ENCODE results near the gene HS6ST2. TPM values are rescaled to one million over a fixed set of nuclear protein-coding genes. Genes with fewer than 3 reads are reported as not detected.

Gene HS6ST2
- total and polyA plus RNA-seq, 10 of the 15 experiments (the other 5 are each of a cell fraction or from before 2014, with no cell fraction given) = not detected

- FAIRE-seq (no peak), DNase-seq (ENCODE audit: low read depth, low spot score) (no peak), ATAC-seq (no peak)
- ChIA-PET SMC1A (ENCODE audit: uncharacterized antibody, unreplicated experiment) (interaction anchor here (1.3 kb wide), 1 partner anchor 503 kb away, joined by 3 read pairs; no protein-coding TSS in a partner anchor), RAD21 (ENCODE audit: unreplicated experiment) (interaction anchor here (0.5 to 1.3 kb wide), 2 partner anchors 302 to 504 kb away, joined by 3 to 6 read pairs; no protein-coding TSS in a partner anchor), POLR2A (no interaction called here), CTCF (interaction anchor here (1.2 to 1.3 kb wide), 2 partner anchors 37 to 753 kb away, joined by 3 read pairs; no protein-coding TSS in a partner anchor)
- no peaks in the 10 kb centered on the region for H3K27me3 ChIP-seq (replicated peaks in 1 of 2; ENCODE audit: control insufficient read depth in 2 of 2, insufficient read depth in 2 of 2, low read length in 1 of 2)
- in situ Hi-C loops (cut with MboI) = loop anchor here (10.0 kb wide), 1 partner anchor 300 kb away; no protein-coding TSS in a partner anchor
- H3K79me2 ChIP-seq (ENCODE audit: control insufficient read depth, insufficient read depth, low read length) = no peaks in the 10 kb centered on the region
- TF ChIP-seq MXI1 (IDR thresholded peaks at IDR 0.05; ENCODE audit: low read depth, low read length) (no peak), NR2C2 (IDR thresholded peaks at IDR 0.05; ENCODE audit: borderline replicate concordance, control insufficient read depth, insufficient read length, low read depth) (no peak), RB1 (IDR thresholded peaks at IDR 0.05; ENCODE audit: borderline replicate concordance) (no peak), FOS (IDR thresholded peaks at IDR 0.05; ENCODE audit: borderline replicate concordance, extremely low read depth, insufficient read length) (no peak), ZBTB4 (CRISPR knock-in tag; IDR thresholded peaks at IDR 0.05) (no peak), HCFC1 (IDR thresholded peaks at IDR 0.05; ENCODE audit: low read length) (no peak), CREB1 (IDR thresholded peaks at IDR 0.05; ENCODE audit: low read depth) (no peak), EZH2 (IDR thresholded peaks at IDR 0.05; ENCODE audit: borderline replicate concordance, control insufficient read depth, low read depth, low read length) (no peak), MAX (IDR thresholded peaks at IDR 0.05; ENCODE audit: low read depth, low read length) (no peak), IRF4 (IDR thresholded peaks at IDR 0.05; ENCODE audit: low read depth, low read length) (no peak)
- TF ChIP-seq, protein P1, sequence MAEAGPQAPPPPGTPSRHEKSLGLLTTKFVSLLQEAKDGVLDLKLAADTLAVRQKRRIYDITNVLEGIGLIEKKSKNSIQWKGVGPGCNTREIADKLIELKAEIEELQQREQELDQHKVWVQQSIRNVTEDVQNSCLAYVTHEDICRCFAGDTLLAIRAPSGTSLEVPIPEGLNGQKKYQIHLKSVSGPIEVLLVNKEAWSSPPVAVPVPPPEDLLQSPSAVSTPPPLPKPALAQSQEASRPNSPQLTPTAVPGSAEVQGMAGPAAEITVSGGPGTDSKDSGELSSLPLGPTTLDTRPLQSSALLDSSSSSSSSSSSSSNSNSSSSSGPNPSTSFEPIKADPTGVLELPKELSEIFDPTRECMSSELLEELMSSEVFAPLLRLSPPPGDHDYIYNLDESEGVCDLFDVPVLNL (IDR thresholded peaks at IDR 0.05; ENCODE audit: low read depth, low read length) = no peak
- no peaks in the 10 kb centered on the region for H4K20me1 ChIP-seq (ENCODE audit: control insufficient read depth, insufficient read depth)
- intact Hi-C loops (cut with micrococcal nuclease; ENCODE audit: unreplicated experiment) = loop anchor here (5.0 kb wide), 1 partner anchor 303 kb away; no protein-coding TSS in a partner anchor
- WGBS (ENCODE audit: insufficient coverage, insufficient replicate concordance, low lambda C conversion rate, missing lambda C conversion rate) = 13% methylated on average over 3 of the region's 3 CpGs
- H3K9ac ChIP-seq (ENCODE audit: control insufficient read depth, insufficient read depth, low read length) = no peak overlapping the region
- no peaks in the 10 kb centered on the region for H3K4me1 ChIP-seq (ENCODE audit: control insufficient read depth, insufficient read depth, low read length)
- H3K9me3 ChIP-seq (replicated peaks; ENCODE audit: control insufficient read depth, insufficient read depth, low read length) = no peaks in the 10 kb centered on the region
- H3K4me3 ChIP-seq = no peak overlapping the region
- H3K4me2 ChIP-seq (ENCODE audit: control insufficient read depth, insufficient read depth) = no peak overlapping the region
- H3K36me3 ChIP-seq (ENCODE audit: control insufficient read depth in 2 of 2, insufficient read depth in 2 of 2, low read length in 1 of 2) = no peaks in the 10 kb centered on the region; a peak in 1 of 4 replicates
- no peak overlapping the region for H3K27ac ChIP-seq (ENCODE audit: control insufficient read depth, insufficient read depth)
- no TSS peak for BruUV-seq (replicated peaks)
- H2AFZ ChIP-seq (ENCODE audit: control insufficient read depth, low read depth, low read length) = no peak overlapping the region
These were observed 363.4 kb downstream of the HS6ST2 start for GRCh38 chrX:132594999-132595398.

Measured in GM12878 (cell line).